ENCODE results near the gene EML1.

EML1 gene

DNA sequence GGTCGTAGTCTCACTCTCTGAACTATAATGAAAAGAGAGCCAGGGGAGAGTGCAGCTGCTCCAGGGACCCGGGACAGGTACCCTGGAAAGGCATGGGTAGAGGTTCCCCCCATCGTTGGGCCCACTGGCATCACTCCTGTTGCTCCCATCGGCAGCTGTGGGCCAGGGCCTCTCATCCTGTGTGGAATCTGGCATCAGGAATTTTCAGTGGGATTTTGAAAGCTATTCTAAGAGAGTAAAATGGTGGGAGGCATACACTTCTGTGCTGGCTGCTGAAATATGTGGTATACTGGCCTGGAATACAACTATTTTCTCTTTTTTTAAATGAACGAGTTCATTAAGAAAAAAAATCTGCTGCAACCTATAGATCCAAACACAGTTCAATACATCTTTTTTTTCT lies 38.1 kb downstream of the EML1 start:
- no peak for DNase-seq

DNA sequence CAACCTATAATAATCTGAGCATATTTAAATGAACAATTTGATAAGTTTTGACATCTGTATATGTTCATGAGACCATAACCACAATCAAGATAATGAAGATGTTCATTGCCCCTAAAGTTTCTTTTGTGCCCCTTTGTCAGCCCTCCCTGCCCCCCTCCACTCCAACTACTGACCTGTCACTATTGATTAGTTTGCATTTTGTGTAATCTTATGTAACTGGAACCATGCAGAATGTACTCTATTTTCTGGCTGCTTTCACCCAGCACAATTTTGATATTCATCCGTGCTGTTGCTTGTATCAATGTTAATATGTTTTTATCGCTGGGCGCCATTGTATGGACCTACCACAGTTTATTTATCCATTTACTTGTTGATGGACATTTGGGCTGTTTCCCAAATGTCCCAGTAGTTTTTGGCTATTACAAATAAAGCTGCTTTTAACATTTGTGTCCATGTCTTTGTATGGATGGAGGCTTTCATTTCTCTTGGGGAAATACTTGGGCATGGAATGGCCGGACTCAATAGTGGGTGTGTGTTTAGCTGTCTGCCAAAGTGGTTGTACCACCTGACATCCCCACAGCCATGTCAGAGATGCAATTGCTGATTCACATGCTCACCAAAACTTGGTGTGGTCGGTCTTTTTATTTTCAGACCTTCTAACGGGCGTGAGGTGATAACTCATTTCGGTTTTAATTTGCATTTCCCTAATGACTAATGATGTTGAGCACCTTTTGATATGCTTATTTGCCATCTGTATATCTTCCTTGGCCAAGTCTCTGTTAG lies 38.9 kb downstream of the EML1 start:
- no peak for DNase-seq

DNA sequence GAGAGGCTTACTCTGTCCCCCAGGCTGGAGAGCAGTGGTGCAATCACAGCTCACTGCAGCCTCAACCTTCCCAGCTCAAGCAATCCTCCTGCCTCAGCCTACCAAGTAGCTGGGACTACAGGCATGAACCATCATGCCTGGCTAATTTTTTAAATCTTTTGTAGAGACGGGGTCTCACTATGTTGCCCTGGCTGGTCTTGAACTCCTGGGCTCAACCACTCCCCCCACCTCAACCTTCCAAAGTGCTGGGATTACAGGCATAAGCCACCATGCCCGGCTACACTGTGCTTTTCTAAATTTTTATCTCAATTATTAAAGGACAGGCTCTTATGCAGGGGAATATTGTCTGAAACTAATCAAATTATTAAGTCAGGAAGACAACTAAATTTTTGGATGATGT lies 44.6 kb downstream of the EML1 start:
- no peak for DNase-seq

DNA sequence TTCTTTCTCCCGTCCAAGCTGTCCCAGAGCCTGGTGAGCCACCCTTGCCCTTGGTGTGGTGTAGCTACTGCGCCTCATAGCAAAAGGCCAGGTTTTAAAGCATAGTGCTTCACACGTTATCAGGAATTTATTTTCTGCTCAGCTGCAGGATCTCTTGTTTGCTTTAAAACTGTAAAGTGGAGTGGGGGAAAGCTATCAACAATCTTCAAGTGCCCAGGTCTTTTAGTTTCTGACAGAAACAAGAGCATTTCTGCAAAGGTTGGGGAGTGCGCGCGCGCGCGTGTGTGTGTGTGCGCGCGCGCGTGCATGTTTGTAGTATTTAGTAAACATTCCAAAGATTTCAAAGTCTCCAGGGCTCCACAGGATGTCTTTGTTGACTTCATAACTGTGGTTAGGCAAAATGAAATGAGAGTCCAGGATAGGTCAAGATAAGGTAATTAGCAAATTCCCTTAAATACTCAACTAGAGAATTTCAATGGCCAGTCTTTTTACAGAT lies 45.5 kb downstream of the EML1 start:
- DNase-seq = peak; percentile 13

DNA sequence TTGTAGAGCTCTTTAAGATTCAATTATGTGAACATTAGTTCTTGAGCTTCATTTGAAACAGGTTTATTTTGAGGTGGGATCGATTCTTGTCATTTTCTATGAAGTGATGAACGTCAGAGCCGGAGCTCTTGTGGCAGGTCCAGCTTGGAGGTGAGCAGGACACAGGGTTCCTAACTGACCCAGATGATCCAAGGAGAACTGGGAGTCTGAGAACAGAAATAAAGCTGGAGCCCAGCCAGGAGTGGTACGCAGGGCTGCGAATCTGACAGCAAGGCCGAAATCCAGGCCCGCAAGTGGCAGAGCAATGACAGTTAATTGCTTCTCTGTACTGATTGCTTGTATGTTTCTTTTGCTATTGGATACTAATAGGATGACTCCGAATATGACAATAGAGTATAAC lies 46.5 kb downstream of the EML1 start:
- no peak for DNase-seq

DNA sequence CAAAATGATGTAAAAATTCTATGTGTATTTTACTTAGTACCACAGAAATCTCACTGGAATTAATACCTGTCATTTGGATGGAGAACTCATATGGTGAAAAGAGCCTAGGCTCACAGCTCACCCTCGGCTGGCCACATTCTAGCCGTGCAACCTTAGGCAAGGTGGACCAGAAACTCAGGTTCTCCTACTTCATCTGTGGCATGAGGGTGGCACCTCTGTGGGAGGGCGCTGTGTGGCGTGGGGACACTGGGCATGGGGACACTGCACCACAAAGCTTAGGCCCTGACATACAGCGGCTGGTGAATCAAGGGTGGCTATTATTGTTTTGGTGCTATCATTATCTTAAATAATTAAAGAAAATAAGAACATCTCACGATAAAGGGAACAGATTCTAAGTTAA lies 47.1 kb downstream of the EML1 start:
- no peak for DNase-seq

DNA sequence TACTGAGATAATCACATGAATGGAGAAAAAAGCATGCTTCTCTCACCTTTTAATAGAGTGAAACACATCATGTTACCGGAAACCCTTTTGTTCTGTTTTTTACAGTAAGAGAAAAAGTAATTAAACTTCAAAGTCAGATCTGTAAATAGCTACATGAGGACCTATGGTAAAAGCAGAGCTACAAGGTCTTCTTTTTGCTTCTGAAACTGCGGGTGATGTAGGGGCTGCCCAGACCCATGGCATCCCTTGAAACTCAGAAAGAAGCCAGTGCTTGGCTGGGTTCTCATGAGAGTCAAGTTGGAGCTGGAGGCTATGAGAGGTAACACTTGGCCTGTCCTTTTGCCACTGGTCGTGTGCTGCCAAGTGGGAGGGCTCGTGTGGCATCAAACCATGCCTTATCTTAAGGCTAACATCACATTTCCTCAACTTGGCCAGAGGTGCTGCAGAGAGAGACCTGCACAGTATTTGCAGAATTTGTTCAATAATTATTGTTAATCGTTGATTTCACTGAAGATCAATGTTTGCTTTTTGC lies 47.6 kb downstream of the EML1 start:
- no peak for DNase-seq

DNA sequence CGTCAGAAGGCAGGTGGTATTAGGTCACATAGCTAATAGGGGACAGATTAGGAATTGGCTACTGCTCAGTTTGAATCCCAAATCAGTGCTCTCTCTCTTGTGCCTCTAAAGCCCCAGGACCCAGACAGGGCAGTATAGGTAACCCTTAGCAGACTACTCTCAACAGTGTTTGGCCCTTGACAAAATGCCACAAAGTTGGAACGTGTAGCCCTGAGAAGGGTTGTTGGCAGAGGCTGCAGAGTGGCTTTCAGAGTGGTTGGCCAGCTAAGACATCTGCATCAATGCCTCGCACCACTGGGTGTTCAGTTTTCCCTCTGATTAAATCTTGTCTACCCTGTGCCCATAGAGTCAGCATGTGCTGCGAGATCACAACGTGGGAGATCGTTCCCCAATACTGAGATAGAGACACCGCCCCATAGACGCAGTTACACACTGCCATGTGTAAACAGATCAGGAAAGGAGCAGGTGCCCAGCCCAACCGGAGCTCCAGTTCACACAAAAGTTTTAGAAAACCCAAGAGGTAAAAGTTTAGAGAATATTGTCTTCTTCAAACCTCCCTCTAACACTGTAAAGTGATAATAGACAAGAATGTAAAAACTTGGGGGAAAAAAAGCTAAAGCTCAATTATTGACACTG lies 48.3 kb downstream of the EML1 start:
- no peak for DNase-seq

DNA sequence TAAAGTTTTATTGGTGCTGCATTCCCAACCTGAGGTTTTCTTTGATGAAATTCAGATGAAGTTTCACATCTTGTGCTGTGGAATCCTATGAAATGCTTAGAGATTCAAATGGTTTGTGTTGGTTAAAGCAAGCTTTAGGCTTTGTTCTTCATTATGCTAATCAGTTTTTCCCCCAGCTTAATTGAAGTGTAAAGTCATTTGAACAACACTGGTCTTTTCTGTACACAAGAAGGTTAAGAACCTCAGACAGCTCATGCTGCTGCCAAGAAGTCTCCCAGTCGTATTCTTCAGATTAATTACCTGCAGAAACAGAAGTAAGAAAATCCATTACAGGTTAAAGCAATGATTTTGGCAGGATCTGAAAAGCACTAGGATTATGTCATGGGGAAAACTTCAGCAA lies 48.9 kb downstream of the EML1 start:
- no peak for DNase-seq

DNA sequence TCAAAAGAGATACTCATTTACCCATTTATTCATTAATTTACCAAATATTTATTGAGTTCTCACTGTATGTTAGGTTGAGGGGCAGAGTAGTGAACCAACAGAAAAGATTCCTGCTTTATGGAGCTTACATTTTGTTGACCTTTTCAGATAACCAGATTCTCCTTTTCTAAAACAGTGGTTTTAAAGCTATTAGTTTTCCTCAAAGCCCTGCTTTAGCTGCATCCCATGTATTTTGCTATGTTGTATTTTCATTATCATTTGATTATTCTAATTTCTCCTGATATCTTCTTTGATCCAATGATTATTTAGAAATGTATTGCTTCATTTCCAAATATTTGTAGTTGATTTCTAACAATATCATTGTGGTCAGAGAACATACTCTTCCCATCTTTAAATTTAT lies 53.6 kb downstream of the EML1 start:
- no peak for DNase-seq

DNA sequence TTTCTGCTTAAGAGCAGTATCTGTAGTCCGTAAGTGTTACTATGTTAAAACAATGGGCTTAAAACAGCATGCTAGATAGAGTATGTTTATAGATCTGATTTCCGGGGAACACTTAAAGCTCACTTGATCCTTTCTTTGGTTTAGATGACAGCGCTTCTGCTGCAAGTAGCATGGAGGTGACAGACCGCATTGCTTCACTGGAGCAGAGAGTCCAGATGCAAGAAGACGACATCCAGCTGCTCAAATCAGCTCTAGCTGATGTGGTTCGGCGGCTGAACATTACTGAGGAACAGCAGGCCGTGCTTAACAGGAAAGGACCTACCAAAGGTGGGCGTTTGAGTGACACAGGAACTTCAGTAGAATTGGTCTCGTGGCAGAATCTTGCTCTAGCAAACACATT lies 57.5 kb downstream of the EML1 start:
- DNase-seq = no peak

DNA sequence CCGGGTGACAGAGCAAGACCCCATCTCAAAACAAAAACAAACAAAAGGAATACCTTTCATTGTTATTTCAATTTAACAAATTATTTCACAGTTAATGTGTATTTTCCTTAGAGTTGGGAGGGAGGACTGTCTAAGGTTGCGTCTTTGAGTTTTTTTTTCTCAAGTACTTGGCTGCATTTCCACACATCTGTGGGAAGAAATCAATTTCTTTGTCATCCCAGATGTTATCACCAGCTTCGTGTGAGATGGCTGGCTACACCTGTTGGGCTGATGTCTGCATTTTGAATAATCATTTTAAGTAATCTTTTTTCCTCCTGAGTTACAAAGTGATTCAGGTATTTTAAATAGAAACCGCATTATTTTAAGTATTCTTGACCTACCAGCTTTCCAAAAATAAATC lies 59.4 kb downstream of the EML1 start:
- DNase-seq = no peak

DNA sequence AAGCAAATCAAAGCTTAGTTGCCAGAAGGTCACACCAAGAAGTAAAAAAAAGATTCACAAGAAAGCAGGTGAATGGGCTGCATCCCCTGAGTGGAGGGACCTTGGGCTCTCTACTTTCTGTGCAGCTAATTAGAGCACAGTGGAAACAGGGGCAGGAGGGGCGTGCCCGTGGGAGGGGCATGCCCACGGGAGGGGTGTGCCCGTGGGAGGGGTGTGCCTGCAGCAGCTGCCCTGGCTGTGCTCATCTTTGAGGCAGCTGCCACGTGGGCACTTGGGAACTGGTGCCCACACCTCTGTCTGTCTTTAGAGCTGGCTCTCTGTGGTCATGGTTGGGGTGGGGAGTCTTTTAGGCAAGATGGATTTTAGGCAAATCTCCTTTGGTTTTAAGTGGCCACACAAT lies 60.0 kb downstream of the EML1 start:
- no peak for DNase-seq

DNA sequence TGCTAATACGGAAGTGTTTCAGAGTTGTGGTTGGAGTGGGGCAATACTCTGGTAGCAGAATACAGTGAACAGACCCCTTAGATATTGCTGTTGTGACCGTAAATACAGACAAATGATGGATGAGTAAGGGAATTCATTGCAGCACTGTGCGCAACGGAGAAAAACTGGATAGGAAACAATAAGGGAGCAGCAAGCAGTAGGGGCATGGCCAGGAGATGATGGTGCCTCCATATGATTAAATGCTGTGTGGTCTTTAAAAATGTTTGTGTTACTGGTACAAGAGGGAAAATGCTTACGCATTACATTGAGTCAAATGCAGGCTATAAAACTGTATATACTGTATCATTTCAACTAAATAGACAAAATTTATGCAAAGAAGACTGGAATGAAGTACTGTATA lies 61.6 kb downstream of the EML1 start:
- no peak for DNase-seq

DNA sequence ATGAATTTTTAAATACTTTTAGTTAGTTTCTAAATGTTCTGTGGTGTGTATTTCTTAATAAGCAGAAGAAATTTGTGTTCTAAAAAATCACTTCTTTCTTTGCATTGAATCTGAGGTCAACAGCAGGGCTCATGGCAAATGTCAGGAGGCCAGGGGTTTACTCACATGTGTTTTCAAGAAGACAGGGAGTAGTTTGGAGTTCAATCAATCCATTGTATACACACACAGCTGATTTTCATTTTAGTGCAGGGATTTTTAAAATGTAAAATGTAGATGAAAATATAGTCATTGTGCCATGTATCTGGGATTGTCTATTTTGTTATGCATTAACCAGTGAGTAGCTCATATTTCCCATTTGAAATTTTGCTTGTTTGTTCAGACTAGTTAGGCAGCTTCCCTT lies 62.1 kb downstream of the EML1 start:
- DNase-seq = no peak

DNA sequence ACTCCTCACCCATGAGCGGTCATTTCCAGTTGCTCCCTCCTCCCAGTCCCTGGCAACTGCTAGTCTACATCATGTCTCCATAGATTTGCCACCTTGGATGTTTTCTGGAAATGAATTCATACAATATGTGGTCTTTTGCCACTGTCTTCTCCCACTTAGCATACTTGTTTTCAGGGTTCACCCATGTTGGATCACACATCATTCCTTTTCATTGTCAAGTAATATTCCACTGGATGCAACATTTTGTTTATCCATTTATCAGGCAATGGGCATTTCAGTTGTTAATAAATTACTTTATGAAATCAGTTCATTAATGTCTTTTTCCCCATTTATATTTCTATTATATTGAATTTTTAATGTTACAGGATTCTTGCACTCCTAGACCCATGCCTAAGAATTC lies 64.3 kb downstream of the EML1 start:
- DNase-seq = no peak

DNA sequence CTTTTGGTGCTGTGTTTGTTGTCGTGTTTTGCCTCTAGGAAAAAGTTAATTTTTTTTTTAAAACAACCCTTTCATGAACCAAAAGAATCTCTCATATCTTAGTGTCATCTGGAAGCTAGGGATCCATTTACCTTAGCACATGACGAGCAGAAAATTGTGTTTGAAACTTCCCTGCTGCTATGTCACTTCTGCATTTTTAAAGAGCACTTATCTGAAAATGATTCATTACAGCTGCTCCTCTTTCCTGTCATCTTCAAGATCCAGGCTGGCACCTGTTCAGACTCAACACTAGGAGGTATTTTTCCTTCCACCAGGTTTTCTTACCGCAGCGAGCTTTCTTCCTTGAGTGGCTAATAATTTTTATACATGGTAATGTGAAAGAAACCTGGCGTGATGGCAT lies 67.0 kb downstream of the EML1 start:
- no peak for DNase-seq

DNA sequence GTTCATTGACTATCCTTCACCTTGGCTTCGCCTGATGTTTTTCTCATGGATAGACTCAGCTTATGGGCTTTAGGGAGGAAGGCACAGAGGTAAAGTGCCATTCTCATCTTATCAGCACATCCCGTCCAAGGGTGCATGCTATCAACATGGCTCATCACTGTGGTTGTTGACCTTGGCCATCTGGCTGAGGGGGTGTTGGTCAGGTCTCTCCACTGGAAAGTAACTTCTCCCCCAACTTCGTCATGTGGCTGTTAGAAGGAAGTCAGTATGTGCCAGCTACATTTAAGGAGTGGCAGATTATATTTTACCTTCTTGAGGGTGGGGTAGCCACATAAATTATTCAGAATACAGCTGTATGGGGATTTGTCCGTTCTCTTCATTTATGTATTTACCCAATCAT lies 68.9 kb downstream of the EML1 start:
- no peak for DNase-seq

DNA sequence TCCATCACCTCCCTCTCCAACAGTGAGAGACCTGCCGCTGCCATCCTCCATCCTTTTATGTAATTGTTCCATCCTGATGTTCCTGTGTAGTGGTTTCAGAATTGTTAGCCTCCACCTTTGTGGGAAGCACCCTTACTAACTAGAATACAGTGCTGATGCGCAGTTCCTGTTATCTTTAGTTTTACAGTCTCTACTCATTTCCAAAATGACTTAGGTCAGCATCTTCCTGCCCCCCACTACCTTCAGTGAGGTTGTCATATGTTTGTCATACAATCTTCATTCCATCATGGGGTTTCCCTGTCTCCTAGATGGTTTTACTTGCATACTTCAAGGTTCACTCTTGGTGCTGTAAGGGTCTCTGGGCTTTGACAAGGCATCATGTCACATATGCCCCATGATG lies 69.8 kb downstream of the EML1 start:
- no peak for DNase-seq

DNA sequence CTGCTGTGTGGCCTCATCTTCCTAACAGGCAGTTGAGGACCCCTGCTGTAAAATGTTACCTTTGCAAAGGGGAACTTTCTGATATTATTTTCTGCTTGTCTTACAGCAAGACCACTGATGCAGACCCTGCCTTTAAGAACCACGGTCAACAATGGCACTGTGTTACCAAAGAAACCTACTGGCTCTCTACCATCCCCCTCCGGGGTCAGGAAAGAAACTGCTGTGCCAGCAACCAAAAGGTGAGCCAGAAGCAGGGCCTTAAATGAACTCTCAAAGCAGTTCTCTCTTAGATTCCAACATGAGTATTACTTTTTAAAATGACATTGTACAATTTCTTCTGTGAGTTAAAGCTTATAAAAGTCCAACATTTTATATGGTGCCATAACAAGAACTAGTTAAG lies 72.2 kb downstream of the EML1 start:
- DNase-seq = no peak

DNA sequence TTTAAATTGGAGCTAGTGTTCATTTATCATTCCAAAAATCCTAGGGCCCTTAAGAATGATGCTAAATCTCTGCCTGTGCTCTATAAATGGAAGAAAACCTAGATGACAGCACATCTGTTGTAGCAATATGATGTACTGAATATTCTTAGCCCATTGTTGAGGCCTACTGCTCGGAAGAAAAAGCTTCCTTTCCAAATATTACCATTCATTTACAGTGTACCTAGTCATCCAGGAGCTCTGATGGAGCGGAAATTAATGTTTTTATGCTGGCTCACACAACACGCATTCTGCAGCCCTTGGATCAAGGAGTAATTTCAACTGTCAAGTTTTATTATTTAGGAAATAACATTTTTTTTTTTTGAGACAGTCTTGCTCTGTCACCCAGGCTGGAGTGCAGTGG lies 77.4 kb downstream of the EML1 start:
- no peak for DNase-seq

DNA sequence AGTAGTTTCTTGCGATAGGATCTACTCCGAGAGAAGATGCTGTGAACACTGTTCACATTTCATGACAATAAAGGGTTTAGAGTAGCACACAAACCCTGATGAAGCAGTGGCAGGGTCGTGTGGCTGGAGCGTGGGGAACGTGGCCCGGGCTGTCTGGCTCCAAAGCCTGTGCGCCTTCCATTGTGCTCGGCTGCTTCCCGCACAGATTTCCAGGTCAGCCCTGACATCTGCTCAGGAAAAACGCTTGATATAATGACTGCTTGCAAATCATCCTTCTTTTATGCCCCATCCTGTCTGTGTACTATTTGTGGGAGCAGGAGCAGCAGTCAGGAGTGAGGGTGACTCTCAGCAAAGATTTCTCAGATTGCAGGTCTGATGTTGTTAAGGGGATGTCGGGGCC lies 78.6 kb downstream of the EML1 start:
- no peak for DNase-seq

DNA sequence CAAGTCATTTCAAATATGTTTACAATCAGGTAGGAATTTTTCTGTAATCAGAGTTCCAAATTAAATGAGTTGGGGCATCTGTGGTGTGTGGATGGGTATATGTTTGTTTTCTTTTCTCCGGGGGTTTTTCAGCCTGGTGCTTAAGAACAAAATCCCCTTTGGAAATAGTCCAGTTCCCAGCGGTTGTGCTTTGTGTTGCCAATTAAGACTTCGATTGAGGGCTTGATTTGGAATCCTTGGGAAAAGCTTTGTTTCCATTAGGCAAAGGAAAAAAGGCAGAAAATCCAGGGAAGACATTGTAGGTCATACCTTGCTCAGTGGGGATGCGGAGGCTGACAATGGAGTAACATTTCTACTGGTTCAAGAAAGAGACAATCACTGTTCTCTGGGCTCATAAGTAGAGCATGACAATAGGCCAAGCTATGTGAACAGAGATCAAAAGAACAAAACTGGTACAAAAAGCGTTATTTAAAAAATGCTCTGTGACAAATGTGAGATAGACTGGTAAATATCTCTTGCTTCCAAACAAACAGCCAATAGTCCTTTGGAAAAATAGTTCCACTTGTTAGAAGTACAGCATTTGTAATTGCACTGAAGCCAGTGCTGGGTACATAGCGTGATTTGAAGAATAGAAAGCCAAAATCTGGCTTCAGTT lies 79.7 kb downstream of the EML1 start:
- no peak for DNase-seq

DNA sequence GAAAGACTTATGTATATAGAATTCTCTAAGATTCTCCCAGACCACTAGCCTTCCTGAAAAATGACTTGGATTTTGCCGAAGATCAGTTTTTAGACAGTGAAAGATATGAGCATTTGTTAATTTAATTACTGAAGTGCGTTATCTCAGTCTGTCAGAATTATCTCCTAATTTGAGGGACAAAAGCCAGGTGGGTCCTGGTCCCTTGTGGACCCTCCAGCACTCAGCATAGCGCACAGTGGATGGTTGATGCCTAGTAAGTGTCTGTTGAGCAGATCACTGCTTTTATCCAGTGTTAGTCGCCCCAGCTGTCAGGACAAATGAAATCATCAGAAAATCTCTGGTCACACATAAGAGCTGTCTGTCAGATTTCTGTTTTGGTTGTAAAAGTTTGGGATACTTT lies 80.4 kb downstream of the EML1 start:
- no peak for DNase-seq
